A549 (cell line): ENCODE results near the gene SYS1.

Experiments
- CTCF ChIP-seq: fragments of >200 bp; sonication (Bioruptor Twin); formaldehyde crosslinking; IDR thresholded peaks from 3 replicates; pipeline ENCODE4 v1.5.1; 2016
- EP300 ChIP-seq, 2 experiments: fragments of >200 bp; sonication (Bioruptor Twin); formaldehyde crosslinking; IDR thresholded peaks; 2 replicates in 1 of 2; 3 replicates in 1 of 2; pipeline ENCODE4 v1.6.1; 2016 to 2017

GRCh38 chr20:45341939-45342854, 20.8 kb upstream of the SYS1 start:
- TF ChIP-seq EP300 (IDR thresholded peaks at IDR 0.05) (no peak), CTCF (no peak)
